Measurements from ENCODE around the gene ICOSLG.

ICOSLG gene

DNA sequence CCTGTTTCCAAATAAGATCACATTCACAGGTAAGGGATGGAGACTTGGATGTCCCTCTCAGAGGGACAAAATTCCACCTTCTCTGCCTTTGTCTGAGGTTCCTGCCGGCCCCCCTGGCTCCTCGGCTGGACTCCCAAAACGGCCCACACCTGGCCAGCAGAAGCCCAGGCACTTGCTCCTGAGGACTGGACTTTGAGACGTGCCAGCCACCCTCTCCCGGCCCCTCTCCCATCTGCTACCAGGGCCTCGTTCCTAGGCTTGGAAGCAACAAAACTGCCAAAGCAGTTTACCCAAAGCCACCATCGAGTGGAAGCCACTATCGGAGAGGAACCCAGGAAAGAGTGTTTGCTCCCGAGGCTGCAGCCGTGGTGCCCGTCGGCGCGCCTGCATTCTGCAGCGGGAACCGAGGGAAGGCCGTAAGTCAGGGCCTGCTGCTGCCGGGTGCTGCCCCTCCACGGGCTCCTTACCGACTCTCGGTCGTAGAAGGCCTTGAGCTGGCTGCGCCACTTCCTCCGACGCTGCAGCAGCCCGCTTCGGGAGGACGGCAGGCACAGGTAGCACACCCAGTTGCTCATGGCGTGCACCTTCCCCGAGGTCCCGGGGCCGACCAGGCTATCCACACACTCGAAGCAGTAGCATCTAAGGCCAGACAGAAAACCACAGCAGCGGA is 17.4 kb upstream of the ICOSLG start:
- TF ChIP-seq, protein P1, sequence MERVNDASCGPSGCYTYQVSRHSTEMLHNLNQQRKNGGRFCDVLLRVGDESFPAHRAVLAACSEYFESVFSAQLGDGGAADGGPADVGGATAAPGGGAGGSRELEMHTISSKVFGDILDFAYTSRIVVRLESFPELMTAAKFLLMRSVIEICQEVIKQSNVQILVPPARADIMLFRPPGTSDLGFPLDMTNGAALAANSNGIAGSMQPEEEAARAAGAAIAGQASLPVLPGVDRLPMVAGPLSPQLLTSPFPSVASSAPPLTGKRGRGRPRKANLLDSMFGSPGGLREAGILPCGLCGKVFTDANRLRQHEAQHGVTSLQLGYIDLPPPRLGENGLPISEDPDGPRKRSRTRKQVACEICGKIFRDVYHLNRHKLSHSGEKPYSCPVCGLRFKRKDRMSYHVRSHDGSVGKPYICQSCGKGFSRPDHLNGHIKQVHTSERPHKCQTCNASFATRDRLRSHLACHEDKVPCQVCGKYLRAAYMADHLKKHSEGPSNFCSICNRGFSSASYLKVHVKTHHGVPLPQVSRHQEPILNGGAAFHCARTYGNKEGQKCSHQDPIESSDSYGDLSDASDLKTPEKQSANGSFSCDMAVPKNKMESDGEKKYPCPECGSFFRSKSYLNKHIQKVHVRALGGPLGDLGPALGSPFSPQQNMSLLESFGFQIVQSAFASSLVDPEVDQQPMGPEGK (CRISPR knock-in tag; IDR thresholded peaks at IDR 0.05; ENCODE audit: borderline replicate concordance), result no peak
- no peak for TF ChIP-seq ZNF565 (CRISPR knock-in tag; conservative IDR thresholded peaks at IDR 0.05; ENCODE audit: low read depth)
- no peak for TF ChIP-seq PPARA (CRISPR knock-in tag; IDR thresholded peaks at IDR 0.05; ENCODE audit: borderline replicate concordance)
- no peak for TF ChIP-seq ARNTL (CRISPR knock-in tag; IDR thresholded peaks at IDR 0.05; ENCODE audit: borderline replicate concordance, low read depth)
- TF ChIP-seq, protein P2, sequence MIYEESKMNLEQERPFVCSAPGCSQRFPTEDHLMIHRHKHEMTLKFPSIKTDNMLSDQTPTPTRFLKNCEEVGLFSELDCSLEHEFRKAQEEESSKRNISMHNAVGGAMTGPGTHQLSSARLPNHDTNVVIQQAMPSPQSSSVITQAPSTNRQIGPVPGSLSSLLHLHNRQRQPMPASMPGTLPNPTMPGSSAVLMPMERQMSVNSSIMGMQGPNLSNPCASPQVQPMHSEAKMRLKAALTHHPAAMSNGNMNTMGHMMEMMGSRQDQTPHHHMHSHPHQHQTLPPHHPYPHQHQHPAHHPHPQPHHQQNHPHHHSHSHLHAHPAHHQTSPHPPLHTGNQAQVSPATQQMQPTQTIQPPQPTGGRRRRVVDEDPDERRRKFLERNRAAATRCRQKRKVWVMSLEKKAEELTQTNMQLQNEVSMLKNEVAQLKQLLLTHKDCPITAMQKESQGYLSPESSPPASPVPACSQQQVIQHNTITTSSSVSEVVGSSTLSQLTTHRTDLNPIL (CRISPR knock-in tag; IDR thresholded peaks at IDR 0.05; ENCODE audit: low read depth), result no peak
- TF ChIP-seq ESRRG (CRISPR knock-in tag; IDR thresholded peaks at IDR 0.05), result no peak
- TF ChIP-seq ISL1 (CRISPR knock-in tag; IDR thresholded peaks at IDR 0.05), result no peak
- TF ChIP-seq, protein P3, sequence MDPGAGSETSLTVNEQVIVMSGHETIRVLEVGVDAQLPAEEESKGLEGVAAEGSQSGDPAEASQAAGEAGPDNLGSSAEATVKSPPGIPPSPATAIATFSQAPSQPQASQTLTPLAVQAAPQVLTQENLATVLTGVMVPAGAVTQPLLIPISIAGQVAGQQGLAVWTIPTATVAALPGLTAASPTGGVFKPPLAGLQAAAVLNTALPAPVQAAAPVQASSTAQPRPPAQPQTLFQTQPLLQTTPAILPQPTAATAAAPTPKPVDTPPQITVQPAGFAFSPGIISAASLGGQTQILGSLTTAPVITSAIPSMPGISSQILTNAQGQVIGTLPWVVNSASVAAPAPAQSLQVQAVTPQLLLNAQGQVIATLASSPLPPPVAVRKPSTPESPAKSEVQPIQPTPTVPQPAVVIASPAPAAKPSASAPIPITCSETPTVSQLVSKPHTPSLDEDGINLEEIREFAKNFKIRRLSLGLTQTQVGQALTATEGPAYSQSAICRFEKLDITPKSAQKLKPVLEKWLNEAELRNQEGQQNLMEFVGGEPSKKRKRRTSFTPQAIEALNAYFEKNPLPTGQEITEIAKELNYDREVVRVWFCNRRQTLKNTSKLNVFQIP (CRISPR knock-in tag; IDR thresholded peaks at IDR 0.05; ENCODE audit: borderline replicate concordance, low read depth), result no peak
- TF ChIP-seq CSDC2 (CRISPR knock-in tag; IDR thresholded peaks at IDR 0.05), result no peak
- TF ChIP-seq OSR1 (CRISPR knock-in tag; IDR thresholded peaks at IDR 0.05), result no peak
- TF ChIP-seq RARB (CRISPR knock-in tag; IDR thresholded peaks at IDR 0.05), result no peak
- TF ChIP-seq, protein P4, sequence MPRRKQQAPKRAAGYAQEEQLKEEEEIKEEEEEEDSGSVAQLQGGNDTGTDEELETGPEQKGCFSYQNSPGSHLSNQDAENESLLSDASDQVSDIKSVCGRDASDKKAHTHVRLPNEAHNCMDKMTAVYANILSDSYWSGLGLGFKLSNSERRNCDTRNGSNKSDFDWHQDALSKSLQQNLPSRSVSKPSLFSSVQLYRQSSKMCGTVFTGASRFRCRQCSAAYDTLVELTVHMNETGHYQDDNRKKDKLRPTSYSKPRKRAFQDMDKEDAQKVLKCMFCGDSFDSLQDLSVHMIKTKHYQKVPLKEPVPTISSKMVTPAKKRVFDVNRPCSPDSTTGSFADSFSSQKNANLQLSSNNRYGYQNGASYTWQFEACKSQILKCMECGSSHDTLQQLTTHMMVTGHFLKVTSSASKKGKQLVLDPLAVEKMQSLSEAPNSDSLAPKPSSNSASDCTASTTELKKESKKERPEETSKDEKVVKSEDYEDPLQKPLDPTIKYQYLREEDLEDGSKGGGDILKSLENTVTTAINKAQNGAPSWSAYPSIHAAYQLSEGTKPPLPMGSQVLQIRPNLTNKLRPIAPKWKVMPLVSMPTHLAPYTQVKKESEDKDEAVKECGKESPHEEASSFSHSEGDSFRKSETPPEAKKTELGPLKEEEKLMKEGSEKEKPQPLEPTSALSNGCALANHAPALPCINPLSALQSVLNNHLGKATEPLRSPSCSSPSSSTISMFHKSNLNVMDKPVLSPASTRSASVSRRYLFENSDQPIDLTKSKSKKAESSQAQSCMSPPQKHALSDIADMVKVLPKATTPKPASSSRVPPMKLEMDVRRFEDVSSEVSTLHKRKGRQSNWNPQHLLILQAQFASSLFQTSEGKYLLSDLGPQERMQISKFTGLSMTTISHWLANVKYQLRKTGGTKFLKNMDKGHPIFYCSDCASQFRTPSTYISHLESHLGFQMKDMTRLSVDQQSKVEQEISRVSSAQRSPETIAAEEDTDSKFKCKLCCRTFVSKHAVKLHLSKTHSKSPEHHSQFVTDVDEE (CRISPR knock-in tag; IDR thresholded peaks at IDR 0.05), result no peak
- no peak for TF ChIP-seq ZNF70 (CRISPR knock-in tag; IDR thresholded peaks at IDR 0.05)
- TF ChIP-seq ZFP3 (CRISPR knock-in tag; IDR thresholded peaks at IDR 0.05), result no peak
- no peak for TF ChIP-seq BACH2 (CRISPR knock-in tag; IDR thresholded peaks at IDR 0.05; ENCODE audit: borderline replicate concordance)
- no peak for TF ChIP-seq TOX (CRISPR knock-in tag; IDR thresholded peaks at IDR 0.05; ENCODE audit: borderline replicate concordance)
- TF ChIP-seq TCF4 (CRISPR knock-in tag; IDR thresholded peaks at IDR 0.05; ENCODE audit: borderline replicate concordance), result no peak
- TF ChIP-seq, protein P5, sequence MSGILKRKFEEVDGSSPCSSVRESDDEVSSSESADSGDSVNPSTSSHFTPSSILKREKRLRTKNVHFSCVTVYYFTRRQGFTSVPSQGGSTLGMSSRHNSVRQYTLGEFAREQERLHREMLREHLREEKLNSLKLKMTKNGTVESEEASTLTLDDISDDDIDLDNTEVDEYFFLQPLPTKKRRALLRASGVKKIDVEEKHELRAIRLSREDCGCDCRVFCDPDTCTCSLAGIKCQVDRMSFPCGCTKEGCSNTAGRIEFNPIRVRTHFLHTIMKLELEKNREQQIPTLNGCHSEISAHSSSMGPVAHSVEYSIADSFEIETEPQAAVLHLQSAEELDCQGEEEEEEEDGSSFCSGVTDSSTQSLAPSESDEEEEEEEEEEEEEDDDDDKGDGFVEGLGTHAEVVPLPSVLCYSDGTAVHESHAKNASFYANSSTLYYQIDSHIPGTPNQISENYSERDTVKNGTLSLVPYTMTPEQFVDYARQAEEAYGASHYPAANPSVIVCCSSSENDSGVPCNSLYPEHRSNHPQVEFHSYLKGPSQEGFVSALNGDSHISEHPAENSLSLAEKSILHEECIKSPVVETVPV (CRISPR knock-in tag; IDR thresholded peaks at IDR 0.05), result no peak
- TF ChIP-seq ZFP30 (CRISPR knock-in tag; IDR thresholded peaks at IDR 0.05), result no peak
- TF ChIP-seq GLIS3 (CRISPR knock-in tag; IDR thresholded peaks at IDR 0.05), result no peak
- no peak for ATAC-seq

DNA sequence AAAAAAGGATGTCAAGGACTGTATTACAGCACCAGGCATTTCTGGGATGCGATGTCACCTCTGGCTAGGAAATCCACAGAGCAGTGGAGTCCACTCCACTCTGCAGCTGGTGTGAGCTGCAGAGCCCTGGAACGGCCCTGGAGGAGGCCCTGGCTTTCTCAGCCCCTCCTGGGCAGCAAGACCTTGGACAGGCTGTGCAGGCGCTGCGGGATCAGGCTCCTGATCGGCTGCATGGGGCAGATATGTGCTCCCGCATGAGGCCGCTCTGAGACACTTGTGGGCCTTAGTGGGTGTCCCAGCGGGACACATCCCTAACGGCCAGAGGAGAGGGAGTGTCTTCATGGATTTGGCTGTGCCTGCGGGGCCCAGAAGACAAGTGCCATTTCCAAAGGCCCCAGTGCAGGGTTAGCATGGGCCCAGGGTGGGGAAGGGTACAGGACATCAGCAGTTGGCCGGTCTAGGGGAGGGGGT is 14.8 kb upstream of the ICOSLG start:
- ATAC-seq, result no peak
- TF ChIP-seq ZNF565 (CRISPR knock-in tag; conservative IDR thresholded peaks at IDR 0.05; ENCODE audit: low read depth), result no peak
- no peak for TF ChIP-seq ZFP3 (CRISPR knock-in tag; IDR thresholded peaks at IDR 0.05)
- TF ChIP-seq OSR1 (CRISPR knock-in tag; IDR thresholded peaks at IDR 0.05), result no peak
- no peak for TF ChIP-seq ESRRG (CRISPR knock-in tag; IDR thresholded peaks at IDR 0.05)
- TF ChIP-seq ZNF8 (CRISPR knock-in tag; IDR thresholded peaks at IDR 0.05), result no peak
- no peak for TF ChIP-seq ZFP30 (CRISPR knock-in tag; IDR thresholded peaks at IDR 0.05)
- no peak for TF ChIP-seq TCF4 (CRISPR knock-in tag; IDR thresholded peaks at IDR 0.05; ENCODE audit: borderline replicate concordance)
- TF ChIP-seq ZNF70 (CRISPR knock-in tag; IDR thresholded peaks at IDR 0.05), result no peak
- TF ChIP-seq SNAI2 (CRISPR knock-in tag; IDR thresholded peaks at IDR 0.05), result no peak
- TF ChIP-seq, protein P3 (CRISPR knock-in tag; IDR thresholded peaks at IDR 0.05; ENCODE audit: borderline replicate concordance, low read depth), result no peak
- TF ChIP-seq CSDC2 (CRISPR knock-in tag; IDR thresholded peaks at IDR 0.05), result no peak
- TF ChIP-seq ARNTL (CRISPR knock-in tag; IDR thresholded peaks at IDR 0.05; ENCODE audit: borderline replicate concordance, low read depth), result no peak
- TF ChIP-seq BACH2 (CRISPR knock-in tag; IDR thresholded peaks at IDR 0.05; ENCODE audit: borderline replicate concordance), result no peak
- TF ChIP-seq, protein P4 (CRISPR knock-in tag; IDR thresholded peaks at IDR 0.05), result no peak
- TF ChIP-seq PPARA (CRISPR knock-in tag; IDR thresholded peaks at IDR 0.05; ENCODE audit: borderline replicate concordance), result no peak
- TF ChIP-seq RARB (CRISPR knock-in tag; IDR thresholded peaks at IDR 0.05), result no peak
- TF ChIP-seq, protein P2 (CRISPR knock-in tag; IDR thresholded peaks at IDR 0.05; ENCODE audit: low read depth), result no peak
